Measurements from ENCODE around the gene ACTR1A.
"Not testable (repeated sequence)": the region's sequence is repeated elsewhere in the genome, so short reads cannot be mapped to it uniquely, and the experiment has no call there.

The ACTR1A gene

DNA sequence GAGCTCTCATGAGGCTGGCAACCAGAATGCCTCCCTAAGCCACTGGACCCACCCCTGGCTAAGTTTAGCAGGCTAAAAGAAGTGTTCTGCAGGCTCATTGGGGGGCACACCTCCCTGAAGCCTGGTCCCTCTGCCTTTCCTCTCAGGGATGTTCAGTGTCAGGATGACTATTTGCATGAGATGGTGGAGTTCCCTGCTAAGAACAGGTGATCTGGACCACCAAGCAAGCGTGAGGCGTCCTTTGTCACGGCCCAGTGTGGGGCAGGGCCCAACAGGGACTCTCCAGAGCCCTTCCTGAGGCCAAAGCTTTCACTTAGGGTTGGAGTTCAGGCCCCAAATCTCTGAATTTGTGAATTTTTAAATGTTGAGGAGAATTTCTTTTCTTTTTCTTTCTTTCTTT is 13.2 kb upstream of the ACTR1A start:
- DNase-seq (ENCODE audit: low read depth), result no peak

DNA sequence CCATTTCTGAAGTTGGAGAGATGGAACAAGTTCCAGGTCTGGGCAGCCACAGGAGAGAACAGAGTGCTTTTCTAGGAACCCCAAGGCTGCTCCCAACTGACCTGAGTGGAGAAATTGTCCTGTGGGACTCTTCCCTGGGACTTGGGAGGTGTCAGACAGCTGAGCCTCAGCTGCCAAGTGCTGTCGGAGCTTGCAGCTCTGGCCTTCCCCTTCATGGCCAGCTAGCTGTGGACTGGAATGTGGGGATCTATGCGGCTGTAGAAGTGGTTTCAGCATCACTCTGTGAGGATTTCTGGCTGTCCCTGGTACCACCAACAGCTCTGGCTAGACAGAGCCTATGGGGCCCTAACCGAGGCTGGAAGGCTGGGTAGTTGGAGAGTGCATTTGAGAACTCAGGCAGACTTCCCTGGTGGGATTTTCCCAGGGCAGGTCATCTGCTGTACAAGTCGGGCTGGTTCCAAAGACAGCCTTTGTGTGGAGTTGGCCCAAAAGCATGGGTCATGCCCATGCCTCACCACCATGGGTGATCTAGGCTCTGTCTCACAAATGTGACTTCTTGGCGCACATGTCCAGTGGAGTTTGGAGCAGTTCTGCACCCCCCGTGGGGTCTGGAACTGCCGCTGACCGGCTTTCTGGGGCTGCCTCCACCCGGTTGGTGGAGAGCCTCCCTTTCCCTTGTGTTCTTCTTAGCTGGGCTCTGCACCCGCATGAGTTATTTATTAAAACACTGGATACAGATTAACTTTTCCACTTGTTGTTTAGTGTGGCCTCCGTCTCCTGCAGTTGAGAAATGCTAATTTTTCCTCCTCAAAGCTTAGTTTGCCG is 12.2 kb upstream of the ACTR1A start:
- DNase-seq (ENCODE audit: low read depth), result no peak

DNA sequence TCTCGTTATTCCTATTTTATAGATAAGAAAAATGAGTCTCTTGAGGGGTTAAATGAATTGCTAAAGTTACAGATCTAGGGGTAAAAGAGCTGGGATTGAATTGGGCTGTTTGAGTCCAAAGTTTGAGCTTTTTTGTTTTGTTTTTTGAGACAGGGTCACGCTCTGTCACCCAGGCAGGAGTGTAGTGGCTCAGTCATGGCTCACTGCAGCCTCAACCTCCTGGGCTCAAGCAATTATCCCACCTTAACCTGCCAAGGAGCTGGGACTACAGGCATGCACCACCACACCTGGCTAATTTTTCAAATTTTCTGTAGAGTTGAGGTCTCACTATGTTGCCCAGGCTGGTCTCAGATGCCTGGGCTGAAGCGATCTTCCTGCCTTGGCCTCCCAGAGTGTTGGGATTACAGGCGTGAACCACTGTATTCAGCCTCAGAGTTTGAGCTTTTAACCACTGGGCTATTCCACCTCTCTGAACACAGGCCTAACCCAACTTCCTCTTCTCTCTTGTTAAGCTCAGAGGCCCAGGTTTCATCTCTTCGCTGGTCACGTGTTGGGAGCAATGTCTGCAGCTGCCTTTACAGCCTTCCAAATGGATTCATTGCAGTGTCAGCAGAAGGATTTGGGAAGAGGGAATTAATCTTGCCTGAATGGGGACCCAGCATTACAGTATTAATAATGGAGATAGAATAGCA is 9.2 kb upstream of the ACTR1A start:
- no peak for DNase-seq (ENCODE audit: low read depth)

DNA sequence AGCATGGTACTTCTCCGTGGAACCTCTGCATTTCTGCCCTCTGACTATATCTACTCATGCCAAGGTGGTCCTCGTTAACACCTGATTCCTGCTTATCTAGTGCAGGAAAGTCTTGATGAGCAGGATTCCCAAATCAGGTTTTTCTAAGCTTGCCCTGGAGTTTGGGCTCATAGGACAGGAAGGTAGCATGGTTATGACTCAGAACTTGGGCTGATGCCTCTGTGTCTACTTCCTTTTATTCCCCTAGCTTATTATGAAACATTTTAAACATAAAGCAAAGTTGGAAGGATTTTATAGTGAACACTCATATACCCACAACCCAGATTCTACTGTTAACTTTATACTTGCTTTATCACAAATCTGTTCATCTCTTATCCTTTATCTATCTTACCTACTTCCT is 6.9 kb upstream of the ACTR1A start:
- no peak for DNase-seq (ENCODE audit: low read depth)

DNA sequence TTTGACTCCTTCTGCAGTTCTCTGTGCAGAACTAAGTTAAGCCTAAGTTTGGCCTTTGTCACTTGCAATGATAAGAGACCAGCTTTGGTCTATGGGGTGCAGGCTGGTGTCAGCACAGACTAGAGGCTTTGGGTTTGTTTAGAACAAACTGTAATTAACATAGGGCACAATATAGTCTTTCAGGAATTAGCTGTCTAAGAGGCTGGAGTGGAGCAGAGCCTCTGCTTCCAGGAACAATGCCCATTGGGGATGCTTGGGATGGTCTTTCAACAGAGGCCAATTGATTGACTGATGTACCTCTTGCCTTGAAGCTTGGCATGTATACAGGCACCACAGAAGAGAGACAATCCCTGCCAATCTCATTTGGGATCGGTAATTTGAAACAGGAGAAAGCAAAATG is 6.0 kb upstream of the ACTR1A start:
- DNase-seq (ENCODE audit: low read depth), result no peak

DNA sequence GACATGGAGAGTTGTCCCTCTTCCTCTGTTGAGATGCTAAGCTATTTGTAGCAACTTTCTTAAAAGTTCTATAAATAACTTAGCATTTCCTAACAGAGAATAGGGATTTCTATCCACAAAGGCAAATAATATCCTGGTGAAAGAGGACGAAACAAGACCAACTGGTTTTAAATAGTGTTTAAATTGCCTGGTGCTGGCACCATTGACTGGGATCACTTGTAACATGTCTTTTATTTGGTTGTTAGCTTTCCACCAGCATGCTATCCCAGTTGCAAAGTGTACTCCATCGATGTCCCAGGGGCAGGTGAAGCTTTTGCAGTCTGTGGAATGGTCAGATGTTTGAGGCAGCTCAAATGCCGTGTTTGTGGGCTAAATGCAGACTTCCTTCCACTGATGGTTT is 5.0 kb upstream of the ACTR1A start:
- DNase-seq (ENCODE audit: low read depth), result no peak

DNA sequence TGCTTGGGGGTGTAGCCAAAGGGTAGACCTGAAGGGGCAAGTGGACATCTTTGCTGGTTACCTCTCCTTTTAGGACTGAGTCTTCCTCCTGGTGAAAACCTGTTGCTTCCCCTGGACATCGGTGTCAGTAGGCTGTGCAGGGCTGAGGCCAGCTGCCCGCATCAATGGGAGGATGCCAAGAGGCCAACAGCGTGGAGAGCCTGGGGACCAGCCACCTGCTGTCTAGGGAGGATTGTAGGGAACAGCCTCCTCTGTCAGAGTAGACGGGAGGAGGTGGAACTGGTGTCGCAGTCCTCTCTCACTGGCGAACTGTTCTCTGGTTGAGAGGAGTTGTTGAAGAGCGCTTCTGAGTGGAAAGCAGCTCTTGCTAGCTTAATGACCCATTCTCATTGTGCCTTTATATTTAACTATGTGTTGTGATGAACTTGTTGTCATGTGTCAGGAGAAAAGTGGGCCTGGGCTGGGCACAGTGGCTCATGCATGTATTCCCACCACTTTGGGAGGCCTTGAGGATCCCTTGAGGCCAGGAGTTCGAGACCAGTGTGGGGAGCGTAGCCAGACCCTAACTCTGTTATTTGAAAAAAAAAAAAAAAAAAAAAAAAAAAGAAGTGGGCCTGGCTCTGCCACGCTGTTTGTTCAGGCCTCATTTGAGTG is 3.1 kb upstream of the ACTR1A start:
- DNase-seq (ENCODE audit: low read depth), result no peak

DNA sequence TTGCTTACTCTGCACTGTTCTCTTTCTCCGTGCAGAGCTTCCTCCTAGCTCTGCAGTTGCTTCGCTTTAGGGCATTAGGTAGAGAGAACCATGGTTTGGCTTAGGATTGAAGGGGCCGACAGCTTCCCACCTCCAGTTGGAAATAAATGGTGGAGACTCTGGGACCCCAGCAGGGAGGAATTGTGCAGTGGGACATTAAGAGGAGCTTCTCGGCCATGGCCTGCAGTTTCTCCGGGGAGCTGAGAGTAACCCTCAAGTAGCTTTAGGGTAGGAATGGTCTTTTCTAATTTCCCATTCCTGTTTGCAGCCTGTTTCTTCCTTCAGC is 2.4 kb upstream of the ACTR1A start:
- no peak for DNase-seq (ENCODE audit: low read depth)

DNA sequence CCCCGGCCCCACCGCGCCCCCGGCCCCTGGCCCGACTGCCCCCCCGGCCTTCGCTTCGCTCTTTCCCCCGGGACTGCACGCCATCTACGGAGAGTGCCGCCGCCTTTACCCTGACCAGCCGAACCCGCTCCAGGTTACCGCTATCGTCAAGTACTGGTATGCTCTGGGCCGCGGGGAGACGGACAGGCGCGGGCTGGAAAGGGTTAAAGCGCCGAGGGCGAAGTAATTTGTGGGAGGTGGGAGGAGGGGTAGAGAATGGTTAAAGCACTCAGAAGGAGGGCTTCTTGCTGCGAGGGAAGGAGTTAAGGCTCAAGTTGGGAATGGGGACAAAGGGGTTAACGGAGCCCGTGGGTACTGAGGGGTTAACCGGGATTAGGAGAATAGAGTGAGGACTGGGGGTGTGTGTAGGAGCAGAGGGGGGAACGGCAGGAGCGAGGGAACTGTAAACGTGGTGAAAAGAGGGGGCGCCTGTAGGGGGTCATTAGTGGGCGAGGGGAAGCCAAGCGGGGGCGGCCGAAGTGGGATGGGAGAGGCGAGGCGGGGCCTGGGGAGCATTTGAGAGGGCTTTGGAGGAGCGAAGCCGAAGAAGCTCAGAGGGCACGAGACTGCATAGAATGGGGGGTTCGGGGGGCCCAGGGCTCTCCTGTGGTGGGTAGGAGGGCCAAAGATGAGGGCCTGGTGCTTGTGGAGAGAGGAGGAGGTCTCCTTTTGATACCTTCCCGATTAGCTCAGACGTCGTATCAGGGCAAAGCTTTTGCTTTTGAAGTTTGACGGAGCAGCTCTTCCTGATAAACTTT is 1.9 kb upstream of the ACTR1A start:
- no peak for DNase-seq (ENCODE audit: low read depth)

DNA sequence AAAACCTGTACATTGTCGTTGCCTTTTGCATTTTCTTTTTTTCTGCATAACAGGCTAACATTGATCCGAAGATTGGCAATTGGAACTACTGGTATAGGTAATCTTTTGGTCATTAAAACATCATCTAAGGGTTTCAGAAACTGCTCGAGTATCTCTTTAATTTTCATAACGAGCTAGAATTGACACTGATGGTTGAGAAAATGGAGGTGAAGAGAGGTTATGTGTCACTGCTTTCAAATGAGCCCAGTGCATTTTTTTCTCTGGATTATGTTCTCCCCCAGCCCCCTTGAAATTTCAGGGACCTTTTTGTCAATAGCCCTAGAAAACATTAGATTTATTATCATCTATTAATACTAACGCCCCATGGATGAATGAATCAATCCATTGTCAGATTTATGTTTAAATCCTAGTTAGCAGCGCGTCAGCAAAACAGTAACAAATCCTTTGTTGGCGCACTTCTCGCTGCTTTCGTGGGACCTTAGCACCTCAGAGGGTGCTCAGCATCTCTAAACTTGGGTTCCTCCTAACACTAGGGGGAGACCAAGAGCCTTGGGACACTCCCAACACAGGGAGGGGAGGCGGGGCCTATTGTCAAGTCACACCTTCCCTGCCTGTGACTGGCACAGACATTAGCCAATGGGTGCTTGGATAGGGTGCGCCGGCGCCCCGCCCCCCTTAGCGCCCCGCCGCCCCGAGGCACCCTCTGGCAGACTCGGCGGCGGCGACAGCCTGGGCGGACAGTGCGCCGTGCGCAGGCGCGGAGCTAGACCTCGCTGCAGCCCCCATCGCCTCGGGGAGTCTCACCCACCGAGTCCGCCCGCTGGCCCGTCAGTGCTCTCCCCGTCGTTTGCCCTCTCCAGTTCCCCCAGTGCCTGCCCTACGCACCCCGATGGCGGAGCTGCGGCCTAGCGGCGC is 1.0 kb upstream of the ACTR1A start, which contains the start of gene SUFU:
Gene SUFU (plus strand): TSS at position 709 of the 915 bp plus-strand sequence. CDS start 181 bp downstream, at position 890.
- DNase-seq (ENCODE audit: low read depth), result peak; percentile 96

DNA sequence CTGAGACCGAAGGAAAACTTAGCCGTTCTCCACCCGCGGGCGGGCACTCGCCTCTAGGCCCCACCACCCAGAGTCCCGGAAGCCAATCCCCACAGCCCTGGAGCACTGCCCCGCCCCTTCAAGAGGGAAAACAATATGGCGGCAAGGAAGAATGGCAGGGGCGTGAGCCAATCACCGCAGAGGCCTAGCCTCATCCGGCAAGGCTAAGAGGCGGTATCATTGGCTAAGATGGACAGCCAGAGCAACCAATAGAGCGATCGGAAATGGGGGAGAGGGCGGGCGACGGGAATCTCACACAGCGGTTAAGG is 529 bp downstream of the ACTR1A start:
- DNase-seq (ENCODE audit: low read depth), result peak; percentile 95

DNA sequence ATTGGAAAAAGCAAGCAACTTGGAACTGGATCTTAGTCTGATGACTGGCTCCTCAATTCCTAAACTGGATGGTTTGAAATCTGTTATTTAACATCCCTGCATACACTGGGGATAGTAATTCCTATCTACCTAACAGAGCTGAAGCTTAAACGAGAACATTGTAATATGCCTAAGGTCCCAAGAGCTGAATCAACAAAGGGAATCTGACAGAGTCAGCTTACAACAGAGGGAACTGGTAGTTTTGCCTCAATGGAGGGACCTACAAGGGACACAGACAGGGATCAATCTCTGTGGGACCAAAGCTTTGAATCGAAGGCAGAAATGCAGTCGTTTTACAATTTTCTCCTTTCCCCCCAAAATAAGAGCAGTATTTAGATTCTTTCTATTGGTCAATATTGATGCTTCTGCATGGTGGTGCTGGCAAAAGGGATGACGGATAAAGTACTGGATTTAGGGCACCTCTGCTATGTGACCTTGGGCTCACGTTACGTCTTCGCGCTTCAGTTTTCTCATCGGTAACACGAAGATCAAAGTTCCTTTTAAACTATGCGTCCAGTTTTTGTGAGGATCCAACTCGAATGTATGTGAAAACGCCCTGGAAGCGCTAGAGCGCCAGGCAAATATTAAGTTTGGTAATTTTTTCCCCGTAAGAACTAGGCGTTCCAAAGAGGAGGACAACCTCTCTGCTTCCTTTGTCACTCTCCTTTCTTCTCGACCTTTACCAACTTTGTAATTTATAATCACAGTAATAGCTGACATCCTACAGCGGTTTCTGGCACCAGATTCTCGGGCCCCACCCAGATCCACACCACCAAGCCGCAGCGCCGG is 1.1 kb downstream of the ACTR1A start:
- no peak for DNase-seq (ENCODE audit: low read depth)

DNA sequence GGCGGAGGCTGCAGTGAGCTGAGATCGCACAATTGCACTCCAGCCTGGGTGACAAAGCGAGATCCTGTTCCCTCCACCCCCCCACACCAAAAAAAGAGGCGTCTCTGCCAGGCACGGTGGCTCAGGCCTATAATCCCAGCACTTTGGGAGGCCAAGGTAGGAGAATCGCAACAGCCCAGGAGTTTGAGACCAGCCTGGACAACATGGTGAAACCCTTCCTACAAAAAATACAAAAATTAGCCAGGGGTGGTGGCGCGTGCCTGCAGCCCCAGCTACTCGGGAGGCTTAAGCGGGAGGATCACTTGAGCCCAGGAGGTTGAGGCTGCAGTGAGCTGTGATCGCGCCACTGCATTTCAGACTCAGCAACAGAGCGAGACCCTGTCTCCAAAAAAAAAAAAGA is 1.8 kb downstream of the ACTR1A start:
- not testable (repeated sequence) for DNase-seq (ENCODE audit: low read depth)

DNA sequence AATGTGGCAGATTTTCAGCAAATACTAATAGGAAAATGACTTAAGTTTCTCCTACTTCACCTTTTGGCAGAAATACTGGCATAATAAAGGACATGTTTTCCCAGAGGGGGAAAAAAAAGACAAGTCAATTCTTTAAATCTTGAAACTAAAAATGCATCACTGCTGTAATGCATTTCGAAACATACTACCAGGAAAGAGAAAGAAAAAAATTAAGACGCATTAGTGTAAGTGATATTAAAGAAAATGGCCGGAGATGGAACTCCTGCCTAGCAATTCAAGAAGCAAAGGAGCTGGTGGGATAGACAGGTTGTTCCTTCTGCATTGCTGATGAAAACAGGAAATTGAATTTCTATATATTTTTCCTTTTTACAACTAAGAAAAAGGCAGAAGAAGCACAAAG is 3.2 kb downstream of the ACTR1A start:
- DNase-seq (ENCODE audit: low read depth), result no peak

DNA sequence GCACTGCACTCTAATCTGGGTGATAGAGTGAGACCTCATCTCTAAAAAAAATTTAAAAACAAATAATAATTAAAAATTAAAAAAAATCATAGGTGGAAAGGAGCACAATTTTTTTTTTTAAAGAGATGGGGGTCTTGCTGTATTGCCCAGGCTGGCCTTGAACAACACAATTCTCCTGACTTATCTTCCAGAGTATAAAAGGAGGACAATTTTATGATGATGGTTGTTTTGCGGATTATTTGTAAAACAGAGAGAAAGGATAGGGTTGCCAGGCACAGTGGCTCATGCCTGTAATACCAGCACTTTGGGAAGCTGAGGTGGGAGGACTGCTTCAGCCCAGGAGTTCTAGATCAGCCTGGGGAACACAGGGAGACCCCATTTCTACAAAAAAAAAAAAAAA is 5.0 kb downstream of the ACTR1A start:
- DNase-seq (ENCODE audit: low read depth), result no peak

DNA sequence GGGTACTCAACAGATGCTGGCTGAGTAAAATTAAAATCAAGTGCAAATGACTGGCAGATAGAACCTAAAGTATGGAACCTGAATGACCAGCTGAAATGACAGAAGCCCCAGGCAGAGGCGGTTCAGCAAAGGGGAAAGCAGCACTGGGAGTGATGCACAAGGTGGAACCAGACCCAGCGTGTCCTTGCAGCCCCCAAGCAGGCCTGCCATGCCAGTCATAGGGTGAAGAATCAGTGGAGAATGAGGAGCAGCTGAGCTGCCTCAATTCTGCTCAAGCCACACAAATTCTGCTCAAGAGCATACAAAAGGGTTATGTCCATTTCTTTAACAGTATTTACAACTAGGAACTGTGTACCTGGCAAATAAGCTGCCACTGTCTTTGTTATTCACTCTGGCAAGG is 8.7 kb downstream of the ACTR1A start:
- DNase-seq (ENCODE audit: low read depth), result no peak

DNA sequence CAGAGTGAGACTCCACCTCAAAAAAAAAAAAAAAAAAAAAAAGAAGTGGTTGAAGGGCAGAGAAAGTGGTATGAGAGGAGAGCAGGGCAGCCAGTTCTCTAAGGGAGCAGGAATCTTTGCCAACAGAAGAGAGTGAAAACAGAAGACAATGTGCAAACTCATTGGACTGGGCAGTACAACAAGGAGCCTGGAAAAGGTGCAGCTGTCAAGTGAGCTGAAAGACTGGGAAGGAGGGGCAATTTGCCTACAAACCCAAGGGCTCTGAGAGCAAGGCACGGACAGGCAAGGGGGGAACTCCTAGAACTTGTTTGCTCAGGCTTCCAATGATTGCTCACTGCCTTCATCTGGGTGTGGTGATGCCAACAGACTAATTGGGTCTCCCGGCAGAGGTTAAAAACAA is 9.5 kb downstream of the ACTR1A start:
- DNase-seq (ENCODE audit: low read depth), result no peak

DNA sequence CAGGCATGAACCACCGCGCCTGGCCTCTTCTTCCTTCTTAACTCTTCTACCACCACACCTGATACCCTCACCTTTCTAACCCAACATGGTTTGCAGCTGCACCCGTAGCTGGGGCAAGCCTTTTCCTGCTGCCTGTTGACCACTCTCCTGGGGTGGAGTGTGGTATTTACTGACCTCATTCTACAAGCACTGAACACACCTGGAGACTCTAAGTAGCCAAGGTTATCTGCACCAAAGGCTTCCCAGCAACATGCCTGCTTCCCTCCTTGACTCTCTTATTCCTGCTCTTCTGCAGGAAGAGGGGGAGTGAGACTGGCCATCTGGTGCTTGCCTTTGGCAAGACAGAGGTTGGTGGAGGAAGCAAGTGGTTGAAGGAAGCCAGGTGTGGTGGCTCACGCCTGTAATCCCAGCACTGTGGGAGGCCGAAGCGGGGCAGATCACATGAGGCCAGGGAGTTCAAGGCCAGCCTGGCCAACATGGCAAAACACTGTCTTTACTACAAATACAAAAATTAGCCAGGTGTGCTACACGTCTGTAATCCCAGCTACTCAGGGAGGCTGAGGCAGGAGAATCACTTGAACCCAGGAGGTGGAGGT is 10.1 kb downstream of the ACTR1A start:
- no peak for DNase-seq (ENCODE audit: low read depth)

DNA sequence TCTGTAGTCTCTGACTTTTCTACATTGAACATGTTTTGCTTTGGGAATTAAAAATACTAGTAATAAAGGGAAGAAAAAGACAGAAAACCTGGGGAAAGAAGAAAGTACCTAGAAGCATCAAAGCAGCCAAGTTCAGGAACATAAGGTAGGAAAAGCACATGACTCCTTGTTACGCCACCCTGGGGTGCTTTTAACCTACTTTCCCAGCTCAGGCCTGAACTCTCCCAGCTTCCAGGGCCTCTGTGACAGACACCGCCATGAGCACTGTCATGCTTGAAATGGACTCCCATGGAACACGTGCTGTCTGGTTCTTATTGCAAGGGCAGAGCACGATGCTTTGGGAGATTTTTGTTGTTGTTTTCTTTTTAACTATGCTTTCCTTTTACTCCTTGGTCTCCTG is 11.4 kb downstream of the ACTR1A start:
- DNase-seq (ENCODE audit: low read depth), result no peak

DNA sequence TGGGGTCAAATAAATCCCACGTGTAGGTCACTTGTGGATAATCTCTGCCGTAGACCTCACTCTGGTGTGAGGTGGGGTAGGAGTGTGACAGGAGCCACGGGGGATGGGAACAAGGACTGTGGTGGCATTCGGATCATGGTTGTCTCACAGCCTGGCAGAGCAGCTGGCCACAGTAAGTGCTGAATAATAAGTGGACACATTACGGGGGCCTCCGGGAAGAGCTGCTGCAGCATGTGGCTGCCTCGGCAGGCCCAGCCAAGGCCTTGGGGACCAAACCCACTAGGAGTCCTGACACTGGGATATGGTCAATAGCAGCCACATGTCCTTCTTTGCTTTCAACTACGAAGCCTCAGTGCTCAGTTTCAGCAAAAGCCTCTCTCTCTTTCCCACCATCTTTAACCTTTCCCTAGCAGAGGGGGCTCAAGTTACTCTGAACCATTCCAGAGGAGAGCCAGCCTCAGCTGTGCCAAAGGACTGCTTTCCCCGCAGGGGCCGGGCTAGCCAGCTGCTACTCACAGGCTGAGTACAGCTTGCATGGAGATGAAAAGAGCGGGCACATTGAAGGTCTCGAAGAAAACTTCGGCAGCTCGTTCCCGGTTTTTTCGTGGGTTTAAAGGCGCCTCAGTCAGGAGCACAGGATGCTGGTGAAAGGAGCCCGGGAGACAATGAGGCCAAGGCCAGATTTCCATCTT is 17.3 kb downstream of the ACTR1A start:
- no peak for DNase-seq (ENCODE audit: low read depth)

Measured in activated T-helper 1 cell treated with Interleukin-2 at 50 U/mL for 16 hours (primary cell).